HL-60/S4 treated with phorbol 12-myristate 13-acetate at 8.2 ng/mL for 4 days and 3 days (cell line): ENCODE measurements around the gene HCFC1R1.

Experiments
- in situ Hi-C: fragments of 300-500 bp; cut with MboI; formaldehyde crosslinking; loops from 2 replicates; pipeline ENCODE4 v1.15.0; 2022; ENCODE audit warnings: low sequenced_read_pairs

HCFC1R1 gene

DNA sequence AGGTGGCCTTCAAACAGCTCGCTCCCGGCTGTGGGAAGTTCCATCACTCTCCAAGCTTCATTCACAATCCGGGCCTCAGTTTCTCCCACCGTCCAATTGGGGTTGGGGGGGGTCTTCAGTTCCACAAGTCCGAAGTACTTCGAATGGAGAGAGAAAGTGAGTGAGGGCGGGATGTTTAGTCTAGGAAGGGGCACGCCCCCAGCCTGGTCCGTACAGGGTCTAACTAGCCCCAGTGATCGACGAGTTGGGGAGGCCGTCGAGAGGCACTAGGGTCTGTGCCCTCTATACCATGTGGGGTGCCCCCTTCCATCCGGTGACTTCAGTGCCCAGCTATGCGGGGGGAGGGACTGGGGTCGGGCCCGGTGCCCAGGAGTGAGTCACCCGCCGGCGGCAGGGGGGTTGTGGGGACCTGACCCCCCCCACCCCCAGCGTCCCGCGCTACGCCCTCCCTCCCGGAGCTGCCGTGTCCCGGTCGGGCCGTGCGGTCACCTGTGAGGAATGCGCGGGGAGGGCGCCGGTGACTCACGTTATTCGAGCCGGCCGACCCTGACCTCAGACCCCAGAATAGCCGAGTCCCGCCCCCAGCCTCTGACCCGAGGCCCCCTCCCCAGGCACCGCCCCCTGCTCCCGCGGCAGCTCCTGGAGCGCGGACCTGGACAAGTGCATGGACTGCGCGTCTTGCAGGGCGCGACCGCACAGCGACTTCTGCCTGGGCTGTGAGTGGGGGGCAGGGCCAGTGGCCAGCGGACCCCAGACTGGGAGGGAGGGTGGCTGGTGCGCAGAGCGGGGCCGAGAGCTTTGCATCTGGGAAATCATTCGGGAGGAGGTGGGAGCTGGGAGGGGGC lies 2.9 kb downstream of the HCFC1R1 start:
- in situ Hi-C loops, result no loop called here

DNA sequence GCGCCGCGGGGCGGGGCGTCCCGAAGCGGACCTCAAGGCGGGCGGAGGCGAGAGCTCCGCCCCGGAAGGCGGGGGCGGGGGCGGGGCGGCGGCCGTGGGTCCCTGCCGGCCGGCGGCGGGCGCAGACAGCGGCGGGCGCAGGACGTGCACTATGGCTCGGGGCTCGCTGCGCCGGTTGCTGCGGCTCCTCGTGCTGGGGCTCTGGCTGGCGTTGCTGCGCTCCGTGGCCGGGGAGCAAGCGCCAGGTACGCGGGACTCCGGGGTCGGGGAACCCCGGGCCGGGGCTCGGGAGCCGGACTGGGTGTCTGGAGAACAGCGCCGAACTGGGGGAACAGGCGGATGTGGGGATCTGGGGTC lies 3.5 kb downstream of the HCFC1R1 start, which contains the start of gene TNFRSF12A:
Gene TNFRSF12A (plus strand): TSS at position 122 of the 357 bp plus-strand sequence. CDS start 30 bp downstream, at position 152.
- in situ Hi-C loops, result no loop called here

DNA sequence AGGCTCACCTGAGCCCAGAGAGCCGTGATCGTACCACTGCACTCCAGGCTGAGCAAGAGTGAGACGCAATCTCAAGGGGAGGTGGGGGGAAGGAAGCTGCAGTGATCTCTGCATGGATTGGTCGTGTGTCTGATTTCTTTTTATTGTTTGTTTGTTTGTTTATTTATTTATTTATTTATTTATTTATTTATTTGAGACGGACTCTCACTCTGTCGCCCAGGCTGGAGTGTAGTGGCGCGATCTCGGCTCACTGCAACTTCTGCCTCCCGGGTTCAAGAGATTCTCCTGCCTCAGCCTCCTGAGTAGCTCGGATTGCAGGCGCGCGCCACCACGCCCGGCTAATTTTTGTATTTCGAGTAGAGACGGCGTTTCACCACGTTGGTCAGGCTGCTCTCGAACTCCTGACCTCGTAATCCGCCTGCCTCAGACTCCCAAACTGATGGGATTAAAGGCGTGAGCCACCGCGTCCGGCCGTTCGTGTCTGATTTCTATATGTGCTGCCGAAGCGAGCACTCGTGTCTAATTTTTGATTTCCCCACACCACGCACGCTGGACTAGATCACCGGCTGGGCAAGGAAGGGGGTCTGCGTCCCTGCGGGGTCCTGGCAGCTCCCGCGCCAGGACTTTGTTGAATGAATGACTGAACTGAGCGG lies 4.0 kb downstream of the HCFC1R1 start:
- in situ Hi-C loops, result no loop called here

DNA sequence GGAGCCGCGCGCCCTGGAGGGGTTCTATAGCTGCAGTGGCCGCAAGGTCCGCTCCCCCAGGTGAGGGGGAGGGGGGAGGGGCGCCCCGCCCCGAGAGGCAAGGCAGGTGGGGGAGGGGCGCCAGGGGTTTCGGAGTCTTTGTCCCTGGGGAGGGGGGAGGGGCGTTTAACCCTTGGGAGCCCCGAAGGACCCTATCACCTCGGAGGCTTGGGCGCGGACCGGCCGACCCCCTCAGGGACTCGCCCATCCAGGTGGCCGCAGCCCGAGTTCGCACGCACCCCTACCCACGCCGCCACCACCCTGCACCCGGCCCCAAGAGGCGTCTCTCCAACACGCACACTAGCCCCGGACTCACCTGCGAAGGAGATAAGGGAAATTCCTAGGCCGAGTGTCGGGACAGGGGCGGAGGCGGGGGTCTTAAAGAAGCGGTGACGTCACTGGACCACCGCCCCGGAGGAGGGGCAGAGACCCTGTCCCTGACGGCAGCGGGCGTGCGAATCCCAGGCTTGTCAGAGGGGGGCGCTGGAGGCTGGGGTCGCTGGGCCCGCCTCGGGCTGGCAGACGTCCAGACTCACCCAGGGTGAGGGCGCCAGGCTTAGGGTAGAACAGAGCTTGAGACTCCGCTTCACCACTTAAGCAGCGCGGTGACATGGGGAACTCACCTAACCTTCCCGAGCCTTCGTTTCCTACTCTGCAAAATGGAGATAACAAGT lies 5.8 kb downstream of the HCFC1R1 start, which contains the start of gene CLDN6:
Gene CLDN6 (minus strand): TSS at position 390 of the 713 bp plus-strand sequence. CDS start 2,162 bp downstream, outside the sequence.
- in situ Hi-C loops, result no loop called here

DNA sequence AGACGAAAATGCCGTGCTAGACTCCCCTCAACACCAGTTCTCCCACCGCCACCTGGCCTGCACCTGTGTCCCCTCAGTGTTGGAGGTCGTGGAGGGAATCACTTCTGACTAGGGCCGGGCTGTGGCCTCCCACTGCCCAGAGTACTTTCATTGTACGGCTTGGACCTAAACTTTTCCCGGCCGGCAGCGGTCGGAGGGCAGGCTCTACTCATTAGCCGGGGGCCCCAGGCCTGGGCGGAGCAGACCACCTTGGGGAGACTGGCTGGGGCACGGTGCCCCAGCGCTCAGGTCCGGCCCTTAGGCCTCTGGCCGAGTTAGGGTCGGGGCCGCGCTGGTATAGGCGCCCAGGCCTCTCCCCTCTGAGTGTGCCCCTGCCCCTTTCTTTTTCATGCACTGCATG lies 6.4 kb downstream of the HCFC1R1 start:
- in situ Hi-C loops, result no loop called here

DNA sequence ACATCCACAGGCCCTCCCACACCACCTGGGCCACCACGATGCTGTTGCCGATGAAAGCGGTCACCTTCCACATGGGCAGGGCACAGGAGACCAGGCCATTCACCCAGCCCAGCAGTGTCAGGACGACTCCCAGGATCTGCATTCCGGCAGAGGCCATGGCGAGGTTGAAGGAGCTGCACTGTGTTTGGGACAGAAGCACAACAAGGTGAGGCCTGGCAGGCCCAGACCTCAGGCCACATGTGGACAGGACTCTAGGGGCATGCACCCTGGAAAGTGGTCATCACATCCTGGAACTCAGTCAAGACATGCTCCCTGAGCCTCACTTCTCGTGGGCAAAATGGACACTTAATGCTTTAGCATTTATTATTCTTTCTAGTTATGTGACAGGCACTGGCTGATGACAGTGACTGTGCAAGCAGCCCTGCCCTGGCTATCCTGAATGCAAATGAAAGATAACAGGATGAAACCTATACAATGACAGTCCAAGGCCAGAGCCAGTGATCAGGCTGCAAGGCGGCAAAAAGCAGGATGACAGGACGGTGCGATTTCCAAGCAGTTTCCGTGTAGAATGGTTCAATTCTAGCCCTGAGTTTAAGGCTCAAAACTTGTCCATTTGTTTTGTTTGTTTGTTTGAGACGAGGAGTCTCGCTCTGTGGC lies 7.7 kb downstream of the HCFC1R1 start:
- in situ Hi-C loops, result no loop called here

DNA sequence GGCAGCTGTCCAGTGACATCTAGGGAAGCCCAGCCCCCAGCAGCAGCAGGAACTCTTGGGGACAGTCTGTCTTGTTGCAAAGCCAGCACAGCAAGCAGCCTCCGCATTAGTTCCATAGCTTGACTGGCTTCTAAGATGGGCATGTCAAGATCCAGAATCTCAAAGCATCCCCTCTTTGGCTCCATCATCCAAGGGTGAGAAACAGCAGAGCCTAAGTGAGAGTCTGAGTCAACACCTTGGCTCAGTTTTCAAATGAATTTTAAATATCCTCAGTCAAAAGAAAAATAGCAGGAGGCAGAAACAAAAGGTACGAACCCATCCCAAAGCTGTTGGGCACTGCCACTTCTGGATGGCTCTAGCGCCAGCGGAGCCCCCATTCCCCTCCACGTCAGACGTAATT lies 8.8 kb downstream of the HCFC1R1 start:
- in situ Hi-C loops, result no loop called here

DNA sequence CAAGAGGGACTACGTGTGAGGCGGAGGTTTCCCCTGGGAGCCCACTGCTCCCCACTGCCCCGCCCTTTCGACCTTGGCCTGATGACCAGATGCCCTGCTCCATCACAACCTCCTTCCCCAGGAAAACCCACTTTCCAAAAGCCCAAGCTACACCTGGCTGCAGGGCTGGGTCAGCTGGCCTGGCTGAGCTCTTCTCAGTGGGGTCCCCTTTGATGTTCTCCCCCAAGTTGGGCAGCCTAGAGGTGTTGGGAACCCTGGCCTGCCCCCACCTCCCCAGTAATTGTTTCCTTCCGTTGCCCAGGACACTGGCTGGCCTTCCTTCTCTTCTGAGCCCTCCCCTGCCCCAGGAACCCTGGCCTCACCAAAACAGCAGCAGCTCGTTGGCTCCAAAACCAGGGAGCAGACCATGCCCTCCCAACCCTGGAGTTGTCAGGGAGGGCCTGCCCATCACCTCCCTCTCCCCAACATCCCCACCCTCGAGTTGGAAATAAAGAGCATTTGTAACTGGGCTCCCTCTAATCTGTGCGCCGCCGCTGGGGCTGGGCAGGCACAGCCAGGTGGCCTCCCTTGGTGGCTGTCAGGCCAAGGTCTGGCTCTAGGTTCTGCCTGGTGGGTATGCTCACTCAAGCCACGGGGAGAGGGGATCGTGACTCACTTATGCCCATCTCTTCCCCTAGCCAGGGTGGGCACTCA lies 9.6 kb downstream of the HCFC1R1 start:
- in situ Hi-C loops, result no loop called here

DNA sequence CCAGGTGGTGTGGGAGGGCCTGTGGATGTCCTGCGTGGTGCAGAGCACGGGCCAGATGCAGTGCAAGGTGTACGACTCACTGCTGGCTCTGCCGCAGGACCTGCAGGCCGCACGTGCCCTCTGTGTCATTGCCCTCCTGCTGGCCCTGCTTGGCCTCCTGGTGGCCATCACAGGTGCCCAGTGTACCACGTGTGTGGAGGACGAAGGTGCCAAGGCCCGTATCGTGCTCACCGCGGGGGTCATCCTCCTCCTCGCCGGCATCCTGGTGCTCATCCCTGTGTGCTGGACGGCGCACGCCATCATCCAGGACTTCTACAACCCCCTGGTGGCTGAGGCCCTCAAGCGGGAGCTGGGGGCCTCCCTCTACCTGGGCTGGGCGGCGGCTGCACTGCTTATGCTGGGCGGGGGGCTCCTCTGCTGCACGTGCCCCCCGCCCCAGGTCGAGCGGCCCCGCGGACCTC lies 10.2 kb downstream of the HCFC1R1 start:
- in situ Hi-C loops, result no loop called here

DNA sequence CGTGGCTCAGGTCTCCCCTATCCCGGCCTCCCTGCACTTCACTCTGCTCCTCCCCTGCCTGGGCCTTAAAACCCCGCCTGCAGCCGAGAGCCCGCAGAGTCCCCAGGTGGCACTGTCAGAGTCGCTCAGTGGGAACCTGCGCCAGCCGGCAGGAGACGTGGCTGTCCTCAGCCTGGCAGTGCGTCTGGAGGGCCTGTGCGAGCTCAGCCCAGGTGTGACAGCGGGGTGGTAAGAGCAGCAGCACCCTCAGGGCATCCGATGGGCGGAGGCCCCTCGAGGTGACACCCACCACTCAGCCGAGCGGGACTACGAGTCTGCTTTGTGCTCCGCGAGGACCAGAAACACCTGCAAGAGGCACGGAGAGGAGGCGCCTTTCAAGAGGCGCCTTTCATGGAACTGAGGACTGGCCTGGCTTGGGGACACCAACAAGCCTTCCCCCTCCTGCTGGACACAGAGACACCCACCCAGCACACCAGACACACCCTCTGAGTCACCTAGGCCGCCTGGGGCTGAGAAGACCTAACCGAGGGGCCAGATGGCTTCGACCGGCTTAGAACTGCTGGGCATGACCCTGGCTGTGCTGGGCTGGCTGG lies 10.8 kb downstream of the HCFC1R1 start, which contains the start of gene CLDN9:
Gene CLDN9 (plus strand): TSS at position 96 of the 593 bp plus-strand sequence. CDS start 440 bp downstream, at position 536.
- in situ Hi-C loops, result no loop called here

DNA sequence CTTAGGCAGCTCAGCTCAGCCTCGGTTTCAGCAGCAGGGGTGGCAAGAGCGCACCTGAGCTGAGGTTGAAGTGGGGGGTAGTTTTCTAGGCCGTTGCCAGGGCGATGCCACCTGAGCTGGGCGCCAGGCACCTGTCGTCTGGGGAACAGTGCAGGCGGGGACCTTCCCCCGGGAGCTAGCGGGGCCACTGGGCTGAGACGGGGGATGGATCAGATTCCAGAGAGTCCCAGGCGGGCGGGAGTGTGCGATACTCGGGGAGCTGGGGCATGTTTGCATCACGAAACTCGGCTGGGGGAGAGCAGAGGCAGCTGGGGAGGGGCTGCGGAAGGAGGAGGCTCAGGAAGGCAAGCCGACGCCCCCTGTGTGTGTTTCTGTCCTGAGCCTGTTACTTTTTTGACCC lies 11.5 kb downstream of the HCFC1R1 start:
- in situ Hi-C loops, result no loop called here

DNA sequence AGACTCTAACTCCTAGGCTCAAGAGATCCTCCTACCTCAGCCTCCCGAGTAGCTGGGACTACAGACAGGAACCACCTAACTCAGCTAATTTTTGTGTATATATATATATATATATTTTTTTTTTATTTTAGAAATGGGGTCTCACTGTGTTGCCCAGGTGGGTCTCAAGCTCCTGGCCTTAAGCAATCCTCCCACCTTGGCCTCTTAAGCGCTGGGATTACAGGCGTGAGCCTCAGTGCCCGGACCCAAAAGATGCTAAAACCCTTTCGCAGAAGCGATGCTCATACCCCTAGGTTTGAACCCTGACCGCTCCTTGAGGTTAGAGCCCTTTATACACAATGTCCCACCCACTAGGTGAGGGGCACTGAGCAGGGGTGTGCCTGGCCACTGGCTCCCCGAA lies 13.2 kb downstream of the HCFC1R1 start:
- in situ Hi-C loops, result no loop called here

DNA sequence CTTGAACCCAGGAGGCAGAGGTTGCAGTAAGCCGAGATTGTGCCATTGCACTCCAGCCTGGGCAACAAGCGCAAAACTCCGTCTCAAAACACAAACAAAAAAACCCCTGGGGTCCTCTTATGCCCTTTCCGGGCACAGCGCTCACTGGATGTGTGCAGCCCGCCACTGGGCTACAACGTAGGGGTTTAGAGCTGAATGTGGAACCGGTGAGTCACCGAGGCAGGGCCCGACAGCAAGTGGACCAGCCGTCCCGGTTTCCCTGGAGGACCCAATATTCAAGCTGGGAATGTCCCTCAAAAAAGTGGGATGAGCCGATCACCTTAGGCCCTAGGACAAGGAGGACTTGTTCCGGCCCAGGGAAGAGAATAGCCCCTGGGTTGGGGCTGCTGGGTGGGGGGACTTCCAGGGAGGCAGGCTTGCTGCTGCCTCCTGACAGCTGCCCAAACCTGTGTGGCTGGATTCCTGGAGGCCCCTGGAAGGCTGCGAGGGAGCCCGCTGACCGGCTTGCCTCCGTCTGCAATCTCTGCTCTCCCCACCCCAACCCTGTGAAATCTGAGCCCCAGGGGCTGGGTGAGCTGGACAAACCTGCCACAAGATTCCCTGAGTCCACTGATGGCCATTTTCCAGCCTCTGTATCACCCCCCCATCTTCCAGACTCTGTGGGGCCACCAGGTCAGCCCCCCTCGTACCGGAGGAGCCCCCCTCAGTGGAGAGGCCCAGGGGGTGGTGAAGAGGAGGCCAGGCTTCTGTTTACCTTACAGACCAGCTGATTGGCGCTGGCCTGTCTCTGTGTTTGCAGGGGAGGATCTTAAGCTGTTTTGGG lies 14.0 kb downstream of the HCFC1R1 start:
- in situ Hi-C loops, result no loop called here

DNA sequence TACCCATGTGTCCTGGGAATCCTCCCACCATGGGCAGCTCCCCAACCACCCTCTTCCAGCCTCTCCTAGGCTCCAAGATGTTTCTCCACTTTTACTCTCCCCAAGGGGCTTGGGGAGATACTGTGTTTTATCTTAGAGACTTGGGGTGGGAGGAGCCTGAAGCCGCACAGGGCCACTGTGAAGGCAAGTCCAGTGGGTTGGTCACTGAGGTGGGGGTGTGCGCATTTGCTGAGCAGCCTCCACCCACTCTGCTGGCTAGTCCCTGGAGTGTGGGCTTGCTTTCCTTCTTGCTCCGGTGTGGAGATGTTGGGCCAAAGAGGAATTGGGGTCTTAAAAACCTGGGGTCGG lies 15.1 kb downstream of the HCFC1R1 start:
- in situ Hi-C loops, result no loop called here

DNA sequence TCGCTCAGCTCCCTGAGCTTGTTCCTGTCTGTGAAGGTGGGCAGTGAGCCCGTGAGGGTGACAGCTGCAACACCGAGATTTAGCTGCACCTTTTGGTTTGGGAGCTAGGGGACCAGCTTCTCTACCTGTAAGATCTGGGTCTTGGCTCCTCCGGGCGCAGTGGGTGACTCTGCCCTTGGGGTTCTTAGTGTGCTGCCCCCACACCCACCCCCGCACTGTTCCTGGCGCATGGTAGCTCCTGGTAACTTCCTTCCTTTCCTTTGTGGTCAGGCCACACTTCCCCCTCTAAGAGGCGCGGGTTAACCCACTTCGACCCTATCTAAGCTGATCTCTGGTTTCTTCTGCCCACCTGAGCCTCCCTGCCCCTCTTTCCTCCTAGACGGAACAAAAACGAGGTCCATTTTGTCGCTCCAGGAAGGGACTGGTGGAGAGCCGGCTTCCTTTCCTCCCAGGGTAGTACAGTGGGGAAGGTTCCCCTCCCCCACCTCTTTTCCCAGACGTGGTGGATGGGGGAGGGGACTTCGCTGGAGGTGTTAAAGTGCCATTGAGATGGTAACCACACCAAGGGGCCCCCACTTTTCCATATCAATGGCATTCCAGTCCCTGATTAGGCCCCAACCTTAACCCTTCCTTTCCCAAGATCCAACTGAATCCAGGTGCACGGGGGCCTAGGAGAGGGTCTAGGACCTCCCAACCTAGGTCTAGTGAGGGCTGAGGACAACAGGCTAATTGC lies 15.6 kb downstream of the HCFC1R1 start:
- in situ Hi-C loops, result no loop called here

DNA sequence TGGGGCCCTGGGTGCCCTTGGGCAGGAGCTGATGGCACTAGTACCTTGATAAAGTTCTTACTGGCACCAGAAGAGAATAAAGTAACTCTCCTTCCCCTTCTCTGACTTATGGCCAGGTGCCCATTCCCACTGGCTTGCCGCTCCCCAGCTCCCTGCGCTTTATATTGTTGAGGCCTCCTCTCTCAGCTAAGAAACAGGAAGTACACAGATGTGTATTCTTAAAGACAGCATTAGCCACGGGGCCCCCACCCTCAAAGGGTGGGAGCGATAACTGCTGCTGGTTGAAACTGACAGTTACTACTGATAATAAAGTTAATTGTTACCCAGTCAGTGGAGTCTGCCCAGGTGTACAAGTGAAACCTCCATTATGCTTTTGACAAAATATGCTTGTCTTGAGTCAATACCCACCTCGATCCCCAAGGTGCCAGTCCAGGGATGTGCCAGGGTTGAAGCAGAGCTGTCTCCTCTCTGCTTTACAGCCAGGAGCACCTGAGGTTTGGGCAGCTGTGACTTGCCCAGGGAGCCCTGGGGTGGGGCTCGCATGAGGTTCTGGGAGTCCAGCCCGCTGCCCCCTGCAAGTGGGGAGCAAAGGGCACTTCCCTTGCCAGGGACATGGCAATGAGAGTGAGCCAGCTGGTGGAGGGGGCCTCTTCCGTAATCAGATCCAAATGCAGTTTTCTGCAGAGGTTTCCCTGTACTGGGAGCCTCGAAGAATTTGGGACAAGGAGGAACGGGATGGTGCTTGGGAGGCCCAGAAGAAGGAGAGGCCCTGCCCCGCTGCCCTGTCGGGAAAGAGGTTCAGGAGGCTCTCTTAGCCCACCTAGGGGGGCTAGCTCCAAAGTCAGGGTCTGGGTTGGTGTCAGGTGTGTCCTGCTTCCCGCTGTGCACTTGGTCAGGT lies 16.4 kb downstream of the HCFC1R1 start:
- in situ Hi-C loops, result no loop called here

DNA sequence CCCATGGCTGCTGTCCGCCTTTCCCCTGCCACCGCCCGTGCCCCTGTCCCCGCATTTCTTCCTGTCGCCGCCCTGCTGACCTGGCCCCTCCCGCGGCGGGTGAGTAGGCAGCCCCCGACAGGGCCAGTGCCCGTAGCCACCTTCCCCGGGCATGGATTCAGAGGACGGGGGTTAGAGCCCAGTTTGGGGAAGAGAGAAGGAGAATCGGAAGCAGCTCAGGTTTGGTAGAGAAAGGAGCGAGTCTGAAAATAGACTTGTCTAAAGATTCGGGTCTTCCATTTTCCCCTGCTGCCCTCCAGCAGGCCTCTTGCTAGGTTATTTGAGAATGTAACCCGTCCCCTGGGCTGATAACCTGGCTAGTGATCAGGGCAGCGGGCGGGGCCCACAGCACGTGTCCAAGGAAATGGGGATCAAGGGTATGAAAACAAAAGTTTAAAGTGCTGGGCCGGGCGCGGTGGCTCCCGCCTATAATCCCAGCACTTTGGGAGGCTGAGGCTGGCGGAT lies 18.9 kb downstream of the HCFC1R1 start:
- in situ Hi-C loops, result no loop called here
